T-cell (primary cell): ENCODE measurements around the gene SLC5A3. TPM values are rescaled to one million over a fixed set of nuclear protein-coding genes. Genes with fewer than 3 reads are reported as not detected.
A peak's percentile ranks its signal among the peaks of the same experiment; 100 is the strongest.

Experiments
- ATAC-seq, 4 experiments: fragments of 200-7000 bp in 3 of 4; fragments of 150-1000 bp in 1 of 4; cut with Tn5 transposase; replicated peaks in 1 of 4; 1 replicate in 3 of 4; 2 replicates in 1 of 4; pipeline ENCODE4 v1.10.0; 2021; ENCODE audit warnings: moderate library complexity in 3 of 4, mild to moderate bottlenecking in 2 of 4, moderate number of reproducible peaks in 1 of 4
- CTCF ChIA-PET, 2 donors: fragments of 300-600 bp; sonication (Branson Sonifier 250); formaldehyde crosslinking; loops; one replicate each; lab custom pipeline; 2022; ENCODE audit warnings: antibody characterized with exemption in 2 of 2; lab: Charles Lee
- POLR2A ChIA-PET, 2 donors: fragments of 300-600 bp; sonication (Branson Sonifier 250); formaldehyde crosslinking; loops; one replicate each; lab custom pipeline; 2022; ENCODE audit warnings: antibody characterized with exemption in 2 of 2; lab: Charles Lee
- DNase-seq, 35 experiments: peaks; one replicate each; pipeline versions ENCODE4 v3.0.0 to v3.0.0-alpha.2; 2013 to 2023
- H3K27ac ChIP-seq: one replicate; pipeline ENCODE4 v1.5.1; 2013; ENCODE audit warnings: low read length
- H3K27me3 ChIP-seq, 2 experiments: replicated peaks in 1 of 2; 1 replicate in 1 of 2; 2 replicates in 1 of 2; pipeline versions ENCODE4 v1.6.1 to v1.7.0; 2013; ENCODE audit warnings: low read length in 1 of 2, mixed read lengths in 1 of 2; ENCODE audit not compliant: control insufficient read depth in 2 of 2, insufficient read depth in 2 of 2; ENCODE audit errors: extremely low read depth in 1 of 2
- H3K36me3 ChIP-seq, 2 donors: 1 replicate in 1 of 2; 2 replicates in 1 of 2; pipeline versions ENCODE4 v1.6.1 to v1.7.0; 2013; ENCODE audit warnings: low read length in 1 of 2; ENCODE audit not compliant: control insufficient read depth in 2 of 2, insufficient read depth in 1 of 2; ENCODE audit errors: extremely low read depth in 1 of 2
- H3K4me1 ChIP-seq, 2 experiments: 1 replicate in 1 of 2; 2 replicates in 1 of 2; pipeline versions ENCODE4 v1.6.1 to v1.7.0; 2013; ENCODE audit warnings: low read length in 2 of 2, mixed read lengths in 1 of 2; ENCODE audit not compliant: insufficient read depth in 2 of 2, control insufficient read depth in 1 of 2; ENCODE audit errors: extremely low read depth in 1 of 2
- H3K4me3 ChIP-seq, 2 donors: 1 replicate in 1 of 2; 2 replicates in 1 of 2; pipeline versions ENCODE4 v1.5.1 to v1.7.0; 2013; ENCODE audit warnings: mild to moderate bottlenecking in 2 of 2, low read length in 1 of 2, moderate library complexity in 1 of 2; ENCODE audit not compliant: control insufficient read depth in 1 of 2; ENCODE audit errors: extremely low read depth in 1 of 2
- H3K9me3 ChIP-seq: 2 replicates; pipeline ENCODE4 v1.7.0; 2013
- H3K27ac Mint-ChIP-seq, 2 donors: one replicate each; pipeline ENCODE4 v1.8.0; 2020 to 2021; ENCODE audit warnings: mild to moderate bottlenecking in 2 of 2, mixed read lengths in 2 of 2
- H3K27me3 Mint-ChIP-seq, 2 donors: one replicate each; pipeline ENCODE4 v1.8.0; 2021 to 2022; ENCODE audit warnings: mixed read lengths in 2 of 2
- H3K36me3 Mint-ChIP-seq: one replicate; pipeline ENCODE4 v1.8.0; 2021; ENCODE audit warnings: mixed read lengths
- H3K4me1 Mint-ChIP-seq, 3 donors: one replicate each; pipeline ENCODE4 v1.8.0; 2020 to 2022; ENCODE audit warnings: mixed read lengths in 3 of 3, mild to moderate bottlenecking in 1 of 3
- H3K4me3 Mint-ChIP-seq, 3 donors: one replicate each; pipeline ENCODE4 v1.8.0; 2020 to 2022; ENCODE audit warnings: mild to moderate bottlenecking in 3 of 3, mixed read lengths in 3 of 3, moderate library complexity in 3 of 3
- H3K9me3 Mint-ChIP-seq, 3 donors: one replicate each; pipeline ENCODE4 v1.8.0; 2020 to 2022; ENCODE audit warnings: mixed read lengths in 3 of 3
- WGBS: methylation state at CpG from one replicate; pipeline ENCODE4 v1.1.5; 2013; ENCODE audit warnings: missing lambda C conversion rate; ENCODE audit not compliant: insufficient coverage; 5-methylcytosine and 5-hydroxymethylcytosine counted together
- total RNA-seq, 35 experiments: library from RNA in 6 of 35; stranded (reverse) in 6 of 35; fragments of 120-200 nt in 1 of 35; gene quantifications; one replicate each; pipeline versions ENCODE4 v1.2.1 to v1.2.4 and lab custom pipeline; 2013 to 2026

The SLC5A3 gene
- total RNA-seq, 5 donors from 2014 or later (not counting 1 experiment from before 2014, with no cell fraction given): 7.6 to 38.5 (median 25.4) TPM

DNA sequence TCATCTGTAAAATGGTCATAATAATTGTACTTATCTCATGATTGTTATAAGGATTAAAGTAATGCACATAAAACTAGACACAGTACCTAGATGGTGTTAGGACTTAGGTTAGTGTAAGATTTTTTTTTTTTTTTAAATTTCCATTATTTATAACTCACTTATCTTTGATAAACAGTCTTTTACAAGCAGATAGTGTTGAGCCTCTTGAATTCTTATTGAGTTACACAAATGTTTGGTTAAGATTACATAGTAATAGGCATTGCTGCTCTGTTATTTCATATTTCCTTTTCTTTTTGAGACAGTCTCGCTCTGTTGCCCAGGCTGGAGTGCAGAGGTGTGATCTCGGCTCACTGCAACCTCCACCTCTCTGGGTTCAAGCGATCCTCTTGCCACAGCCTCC lies 15.4 kb downstream of the SLC5A3 start:
- H3K27ac Mint-ChIP-seq: no peak overlapping the region
- H3K4me3 Mint-ChIP-seq: no peak overlapping the region
- Histone ChIP-seq H3K27ac (no peak overlapping the region), H3K36me3 (peaks cover 0 to 2% of the 10 kb centered on the region in 2 donors), H3K4me1 (peaks cover 23 to 38% of the 10 kb centered on the region in 2 experiments), H3K9me3 (no peaks in the 10 kb centered on the region), H3K27me3 (no peaks in the 10 kb centered on the region), H3K4me3 (no peak overlapping the region)
- no peaks in the 10 kb centered on the region for H3K27me3 Mint-ChIP-seq
- H3K4me1 Mint-ChIP-seq: peaks cover 34 to 48% (median 36%) of the 10 kb centered on the region in 3 donors
- ChIA-PET CTCF (no interaction called here), POLR2A (no interaction called here)
- peaks cover 18% of the 10 kb centered on the region for H3K36me3 Mint-ChIP-seq
- no CpG with 5 or more reads among the region's 3 CpGs for WGBS
- no peaks in the 10 kb centered on the region for H3K9me3 Mint-ChIP-seq
- ATAC-seq (no peak), DNase-seq (no peak)

- WGBS: 100% methylated on average over 1 of the region's 4 CpGs
- ChIA-PET POLR2A (interaction anchor here in 1 of 2 donors (0.5 to 0.6 kb wide), 2 partner anchors 44 to 145 kb away, joined by 5 to 7 read pairs; no protein-coding TSS in a partner anchor), CTCF (interaction anchor here (0.9 to 3.7 kb wide), 6 partner anchors 11 to 576 kb away, joined by 3 to 23 read pairs (median 3); no protein-coding TSS in a partner anchor)
- DNase-seq: no peak
- no peaks in the 10 kb centered on the region for H3K9me3 ChIP-seq
- peaks cover 34% of the 10 kb centered on the region for H3K36me3 Mint-ChIP-seq
- no peak overlapping the region for H3K4me3 ChIP-seq
- H3K27ac ChIP-seq: no peak overlapping the region
- no peaks in the 10 kb centered on the region for H3K9me3 Mint-ChIP-seq
- H3K36me3 ChIP-seq: peaks cover 0 to 14% of the 10 kb centered on the region in 2 donors
- H3K4me3 Mint-ChIP-seq: peak overlapping the region in 1 of 3 donors; percentile 28
- H3K4me1 ChIP-seq: peaks cover 23 to 43% of the 10 kb centered on the region in 2 experiments
- H3K4me1 Mint-ChIP-seq: peaks cover 40 to 59% (median 44%) of the 10 kb centered on the region in 3 donors
- no peaks in the 10 kb centered on the region for H3K27me3 Mint-ChIP-seq
- H3K27ac Mint-ChIP-seq: peak overlapping the region; percentile 1 to 41
- ATAC-seq: no peak
- H3K27me3 ChIP-seq: no peaks in the 10 kb centered on the region
Measured at GRCh38 chr21:34091032-34091431, 17.7 kb downstream of the SLC5A3 start.

DNA sequence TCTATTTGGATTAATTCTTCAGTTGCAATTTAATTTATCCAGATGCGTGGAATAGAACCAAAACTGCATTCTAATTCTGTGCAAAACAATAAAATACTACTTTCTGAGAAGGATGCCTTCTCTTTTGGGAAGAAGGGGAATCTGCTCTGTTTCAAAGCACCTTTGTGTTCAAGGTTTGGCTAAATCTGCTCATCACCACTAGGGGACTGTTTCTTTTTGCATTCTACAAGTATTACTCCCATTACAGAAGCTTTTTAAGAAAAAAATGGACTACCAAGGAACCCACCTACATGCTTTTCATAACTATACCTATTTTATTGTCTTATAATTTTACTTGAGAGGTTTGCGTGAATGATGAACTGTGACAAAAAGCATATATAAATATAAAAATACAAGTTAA lies 18.2 kb downstream of the SLC5A3 start:
- Histone ChIP-seq H3K27ac (no peak overlapping the region), H3K9me3 (no peaks in the 10 kb centered on the region), H3K36me3 (peaks cover 4 to 20% of the 10 kb centered on the region in 2 donors), H3K4me3 (no peak overlapping the region), H3K27me3 (no peaks in the 10 kb centered on the region), H3K4me1 (peaks cover 19 to 38% of the 10 kb centered on the region in 2 experiments)
- ATAC-seq: no peak
- no peak for DNase-seq
- no CpG with 5 or more reads among the region's 2 CpGs for WGBS
- H3K9me3 Mint-ChIP-seq: no peaks in the 10 kb centered on the region
- peak overlapping the region in 1 of 3 donors; percentile 28 for H3K4me3 Mint-ChIP-seq
- peaks cover 46 to 64% (median 50%) of the 10 kb centered on the region in 3 donors for H3K4me1 Mint-ChIP-seq
- ChIA-PET CTCF (interaction anchor here (0.6 to 3.7 kb wide), 6 partner anchors 14 to 168 kb away, joined by 3 to 23 read pairs (median 4); partner anchors contain the start of genes MRPS6 (in 1 of the 2) and SLC5A3 (in 1 of the 2)), POLR2A (interaction anchor here in 1 of 2 donors (1.7 kb wide), 1 partner anchor 14 kb away, joined by 5 read pairs; no protein-coding TSS in a partner anchor)
- peaks cover 39% of the 10 kb centered on the region for H3K36me3 Mint-ChIP-seq
- peak overlapping the region; percentile 1 to 41 for H3K27ac Mint-ChIP-seq
- no peaks in the 10 kb centered on the region for H3K27me3 Mint-ChIP-seq

- Mint-ChIP-seq H3K27me3 (no peaks in the 10 kb centered on the region), H3K4me3 (peak overlapping the region in 2 of 3 donors; percentile 2 to 30), H3K27ac (peak overlapping the region; percentile 24 to 45), H3K4me1 (peaks cover 54 to 72% (median 58%) of the 10 kb centered on the region in 3 donors), H3K36me3 (peaks cover 47% of the 10 kb centered on the region), H3K9me3 (no peaks in the 10 kb centered on the region)
- Histone ChIP-seq H3K4me3 (no peak overlapping the region), H3K27ac (no peak overlapping the region), H3K27me3 (no peaks in the 10 kb centered on the region), H3K4me1 (peaks cover 15 to 36% of the 10 kb centered on the region in 2 experiments), H3K36me3 (peaks cover 5 to 26% of the 10 kb centered on the region in 2 donors), H3K9me3 (no peaks in the 10 kb centered on the region)
- ATAC-seq (peak; percentile 71 to 78 (median 77)), DNase-seq (peak in 3 of 35 experiments; percentile 5 to 18 (median 17))
- ChIA-PET POLR2A (interaction anchor here (0.6 to 1.7 kb wide), 2 partner anchors 14 to 37 kb away, joined by 3 to 5 read pairs; no protein-coding TSS in a partner anchor), CTCF (interaction anchor here (0.6 to 3.7 kb wide), 8 partner anchors 15 to 168 kb away, joined by 3 to 23 read pairs (median 4); partner anchors contain the start of genes MRPS6 (in 1 of the 2) and SLC5A3 (in 1 of the 2))
- WGBS: no CpG with 5 or more reads among the region's 6 CpGs
Measured at GRCh38 chr21:34092262-34092921, 19.0 kb downstream of the SLC5A3 start.

DNA sequence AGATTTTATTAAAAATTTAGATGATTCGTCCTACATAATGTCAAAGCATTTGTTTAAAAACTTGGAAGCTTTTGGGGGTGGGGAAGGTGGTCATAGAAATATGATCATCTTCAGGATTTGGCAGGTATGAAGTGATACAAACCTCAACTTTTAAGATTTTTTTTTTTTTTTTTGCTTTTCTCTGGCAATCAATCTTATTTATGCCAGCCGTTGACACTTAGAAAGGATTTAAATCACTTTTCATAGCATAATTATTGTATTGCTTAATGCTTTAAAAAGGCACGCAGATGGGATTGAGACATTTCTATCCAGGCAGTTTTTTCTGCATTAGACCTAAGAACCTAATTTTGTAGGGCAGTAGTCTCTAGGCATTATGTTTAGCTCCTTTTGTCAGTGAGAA lies 19.7 kb downstream of the SLC5A3 start:
- Histone ChIP-seq H3K9me3 (no peaks in the 10 kb centered on the region), H3K36me3 (peaks cover 5 to 26% of the 10 kb centered on the region in 2 donors), H3K27ac (no peak overlapping the region), H3K4me3 (no peak overlapping the region), H3K27me3 (no peaks in the 10 kb centered on the region), H3K4me1 (peaks cover 12 to 32% of the 10 kb centered on the region in 2 experiments)
- ChIA-PET CTCF (interaction anchor here (0.6 to 3.7 kb wide), 6 partner anchors 17 to 683 kb away, joined by 3 to 23 read pairs (median 4); partner anchors contain the start of genes MRPS6 (in 1 of the 2) and SLC5A3 (in 1 of the 2)), POLR2A (interaction anchor here (0.6 to 1.7 kb wide), 2 partner anchors 15 to 36 kb away, joined by 3 to 5 read pairs; no protein-coding TSS in a partner anchor)
- Mint-ChIP-seq H3K4me1 (peaks cover 58 to 78% (median 65%) of the 10 kb centered on the region in 3 donors), H3K9me3 (no peaks in the 10 kb centered on the region), H3K36me3 (peaks cover 50% of the 10 kb centered on the region), H3K27me3 (no peaks in the 10 kb centered on the region), H3K27ac (no peak overlapping the region), H3K4me3 (peak overlapping the region in 1 of 3 donors; percentile 30)
- WGBS: no CpG with 5 or more reads among the region's 3 CpGs
- ATAC-seq (no peak), DNase-seq (no peak)

- Mint-ChIP-seq H3K9me3 (no peaks in the 10 kb centered on the region), H3K36me3 (peaks cover 56% of the 10 kb centered on the region), H3K27me3 (no peaks in the 10 kb centered on the region), H3K27ac (no peak overlapping the region), H3K4me1 (peaks cover 76 to 87% (median 84%) of the 10 kb centered on the region in 3 donors), H3K4me3 (no peak overlapping the region)
- 100% methylated on average over 3 of the region's 7 CpGs for WGBS
- ChIA-PET POLR2A (interaction anchor here in 1 of 2 donors (0.6 to 1.1 kb wide), 2 partner anchors 162 to 562 kb away, joined by 3 read pairs; no protein-coding TSS in a partner anchor), CTCF (no interaction called here)
- Histone ChIP-seq H3K4me1 (peaks cover 8 to 29% of the 10 kb centered on the region in 2 experiments), H3K36me3 (peaks cover 5 to 26% of the 10 kb centered on the region in 2 donors), H3K27ac (no peak overlapping the region), H3K4me3 (no peak overlapping the region), H3K27me3 (no peaks in the 10 kb centered on the region), H3K9me3 (no peaks in the 10 kb centered on the region)
- ATAC-seq (no peak), DNase-seq (no peak)
Measured at GRCh38 chr21:34094949-34095348, 21.6 kb downstream of the SLC5A3 start.
